ENCODE results near the gene ABTB1. TPM values are rescaled to one million over a fixed set of nuclear protein-coding genes. Genes with fewer than 3 reads are reported as not detected.

The ABTB1 gene
- total RNA-seq, 2 donors from 2014 or later, result 10.7 to 14.4 TPM

- Mint-ChIP-seq H3K27me3 (ENCODE audit: insufficient read depth) (no peaks in the 10 kb centered on the region), H3K4me1 (no peaks in the 10 kb centered on the region)
These were observed 7.2 kb upstream of the ABTB1 start for GRCh38 chr3:127665586-127665985.

GRCh38 chr3:127666676-127667075, 6.1 kb upstream of the ABTB1 start:
- H3K9ac ChIP-seq (ENCODE audit: extremely low read depth, low read length, poor library complexity, severe bottlenecking), result no peak overlapping the region
- H3K9me3 ChIP-seq (ENCODE audit: control insufficient read depth, low read length), result no peaks in the 10 kb centered on the region
- H3K36me3 ChIP-seq (ENCODE audit: control insufficient read depth, insufficient read depth, low read length), result peaks cover 12% of the 10 kb centered on the region
- Mint-ChIP-seq H3K27me3 (ENCODE audit: insufficient read depth) (peaks cover 2% of the 10 kb centered on the region), H3K9me3 (no peaks in the 10 kb centered on the region), H3K27ac (no peak overlapping the region), H3K4me1 (no peaks in the 10 kb centered on the region), H3K36me3 (ENCODE audit: low read depth) (no peaks in the 10 kb centered on the region), H3K4me3 (no peak overlapping the region)
- no peaks in the 10 kb centered on the region for H3K27me3 ChIP-seq (ENCODE audit: control insufficient read depth, insufficient read depth, low read length, poor library complexity, severe bottlenecking)
- WGBS, 2 experiments (ENCODE audit: insufficient coverage in 1 of 2, insufficient read length in 1 of 2), result 95% methylated on average over 2 of the region's 2 CpGs; no CpG with 5 or more reads in 1 of the 2 experiments
- DNase-seq, result no peak
- no peak overlapping the region for H3K27ac ChIP-seq (ENCODE audit: low read depth, low read length)
- no peak for TF ChIP-seq CTCF (conservative IDR thresholded peaks at IDR 0.05)
- no peaks in the 10 kb centered on the region for H3K4me1 ChIP-seq (ENCODE audit: control insufficient read depth, insufficient read depth, low read length)
- H3K4me3 ChIP-seq (ENCODE audit: low read length), result no peak overlapping the region

More at GRCh38 chr3:127665586-127665985, 7.2 kb upstream of the ABTB1 start:
- H3K36me3 Mint-ChIP-seq (ENCODE audit: low read depth), result no peaks in the 10 kb centered on the region
- Histone ChIP-seq H3K27ac (ENCODE audit: low read depth, low read length) (no peak overlapping the region), H3K4me3 (ENCODE audit: low read length) (no peak overlapping the region), H3K4me1 (ENCODE audit: control insufficient read depth, insufficient read depth, low read length) (no peaks in the 10 kb centered on the region), H3K27me3 (ENCODE audit: control insufficient read depth, insufficient read depth, low read length, poor library complexity, severe bottlenecking) (no peaks in the 10 kb centered on the region), H3K36me3 (ENCODE audit: control insufficient read depth, insufficient read depth, low read length) (peaks cover 12% of the 10 kb centered on the region), H3K9me3 (ENCODE audit: control insufficient read depth, low read length) (no peaks in the 10 kb centered on the region), H3K9ac (ENCODE audit: extremely low read depth, low read length, poor library complexity, severe bottlenecking) (no peak overlapping the region)
- no peak for TF ChIP-seq CTCF (conservative IDR thresholded peaks at IDR 0.05)
- DNase-seq, result no peak
- WGBS, 2 experiments (ENCODE audit: insufficient coverage in 1 of 2, insufficient read length in 1 of 2), result 93 to 95% methylated on average over 3 of the region's 3 CpGs
- H3K9me3 Mint-ChIP-seq, result no peaks in the 10 kb centered on the region
- no peak overlapping the region for H3K27ac Mint-ChIP-seq
- H3K4me3 Mint-ChIP-seq, result no peak overlapping the region

- H3K4me1 ChIP-seq (ENCODE audit: control insufficient read depth, insufficient read depth, low read length), result no peaks in the 10 kb centered on the region
- no peaks in the 10 kb centered on the region for H3K9me3 ChIP-seq (ENCODE audit: control insufficient read depth, low read length)
- H3K27me3 Mint-ChIP-seq (ENCODE audit: insufficient read depth), result peaks cover 2% of the 10 kb centered on the region
- no peak overlapping the region for H3K9ac ChIP-seq (ENCODE audit: extremely low read depth, low read length, poor library complexity, severe bottlenecking)
- H3K4me3 ChIP-seq (ENCODE audit: low read length), result no peak overlapping the region
- 85 to 89% methylated on average over 6 of the region's 6 CpGs for WGBS, 2 experiments (ENCODE audit: insufficient coverage in 1 of 2, insufficient read length in 1 of 2)
- TF ChIP-seq CTCF (conservative IDR thresholded peaks at IDR 0.05), result no peak
- DNase-seq, result no peak
- H3K4me3 Mint-ChIP-seq, result no peak overlapping the region
- H3K4me1 Mint-ChIP-seq, result peaks cover 2% of the 10 kb centered on the region
- H3K27me3 ChIP-seq (ENCODE audit: control insufficient read depth, insufficient read depth, low read length, poor library complexity, severe bottlenecking), result no peaks in the 10 kb centered on the region
- no peaks in the 10 kb centered on the region for H3K9me3 Mint-ChIP-seq
- H3K36me3 Mint-ChIP-seq (ENCODE audit: low read depth), result no peaks in the 10 kb centered on the region
- peaks cover 12% of the 10 kb centered on the region for H3K36me3 ChIP-seq (ENCODE audit: control insufficient read depth, insufficient read depth, low read length)
- H3K27ac ChIP-seq (ENCODE audit: low read depth, low read length), result no peak overlapping the region
- H3K27ac Mint-ChIP-seq, result no peak overlapping the region
These were observed 5.6 kb upstream of the ABTB1 start for GRCh38 chr3:127667119-127667681.

Measured in endodermal cell (in vitro differentiated cells).